CD4-positive, alpha-beta T cell treated with Interleukin-10 for 1 hour (primary cell): ENCODE measurements around the gene GLIS1.

Experiments
- DNase-seq: peaks from one replicate; pipeline ENCODE4 v3.0.0-alpha.2; 2020

The GLIS1 gene

GRCh38 chr1:53500204-53501064, 238.5 kb downstream of the GLIS1 start:
- no peak for DNase-seq

GRCh38 chr1:53499257-53500203, 239.4 kb downstream of the GLIS1 start:
- DNase-seq, result no peak

GRCh38 chr1:53498555-53499131, 240.3 kb downstream of the GLIS1 start:
- DNase-seq, result peak; percentile 6

GRCh38 chr1:53495633-53496345, 243.2 kb downstream of the GLIS1 start:
- no peak for DNase-seq

- no peak for DNase-seq
Observed at GRCh38 chr1:53490351-53490750, 248.6 kb downstream of the GLIS1 start.

- DNase-seq, result no peak
Observed at GRCh38 chr1:53486395-53487026, 252.5 kb downstream of the GLIS1 start.

GRCh38 chr1:53485478-53486394, 253.2 kb downstream of the GLIS1 start:
- DNase-seq, result peak; percentile 54

- no peak for DNase-seq
Observed at GRCh38 chr1:53484705-53485477, 254.1 kb downstream of the GLIS1 start.

- no peak for DNase-seq
Observed at GRCh38 chr1:53483656-53484055, 255.3 kb downstream of the GLIS1 start.

- no peak for DNase-seq
Observed at GRCh38 chr1:53483170-53483569, 255.8 kb downstream of the GLIS1 start.

- DNase-seq, result no peak
Observed at GRCh38 chr1:53482441-53483153, 256.4 kb downstream of the GLIS1 start.

GRCh38 chr1:53481456-53481855, 257.5 kb downstream of the GLIS1 start:
- no peak for DNase-seq

GRCh38 chr1:53480678-53481077, 258.3 kb downstream of the GLIS1 start:
- DNase-seq, result no peak

- no peak for DNase-seq
Observed at GRCh38 chr1:53478502-53478818, 260.5 kb downstream of the GLIS1 start.

- DNase-seq, result no peak
Observed at GRCh38 chr1:53477651-53478501, 261.1 kb downstream of the GLIS1 start.

- no peak for DNase-seq
Observed at GRCh38 chr1:53476579-53476978, 262.4 kb downstream of the GLIS1 start.

- no peak for DNase-seq
Observed at GRCh38 chr1:53475664-53476063, 263.3 kb downstream of the GLIS1 start.

- DNase-seq, result no peak
Observed at GRCh38 chr1:53473463-53473862, 265.5 kb downstream of the GLIS1 start.

- DNase-seq, result no peak
Observed at GRCh38 chr1:53471000-53471399, 268.0 kb downstream of the GLIS1 start.
